HepG2 (cell line): ENCODE data around the gene SEBOX. TPM values are rescaled to one million over a fixed set of nuclear protein-coding genes. Genes with fewer than 3 reads are reported as not detected.
A peak's percentile ranks its signal among the peaks of the same experiment; 100 is the strongest.

Experiments used
- ADNP ChIP-seq: sonication (generic); formaldehyde crosslinking; IDR thresholded peaks from 2 replicates; pipeline ENCODE4 v1.4.0; 2020; ENCODE audit warnings: missing genetic modification reagents
- CCDC6 ChIP-seq: sonication (generic); formaldehyde crosslinking; IDR thresholded peaks from 2 replicates; pipeline ENCODE4 v1.8.1; 2022; ENCODE audit warnings: mild to moderate bottlenecking, missing genetic modification reagents, moderate library complexity
- CREM ChIP-seq, 2 experiments: sonication (generic) in 1 of 2; formaldehyde crosslinking in 1 of 2; IDR thresholded peaks; 2 replicates each; pipeline versions ENCODE4 v1.4.0 to v1.6.1; 2016 to 2020; ENCODE audit warnings: antibody characterized with exemption in 1 of 2, mild to moderate bottlenecking in 1 of 2, missing genetic modification reagents in 1 of 2
- ERF ChIP-seq: IDR thresholded peaks from 2 replicates; pipeline ENCODE4 v1.6.1; 2018; ENCODE audit warnings: missing biosample characterization, missing genetic modification reagents
- FOXA3 ChIP-seq: IDR thresholded peaks from 2 replicates; pipeline ENCODE4 v1.6.1; 2016; ENCODE audit warnings: missing genetic modification reagents, missing compliant biosample characterization
- GATA4 ChIP-seq: sonication (generic); IDR thresholded peaks from 2 replicates; pipeline ENCODE4 v1.6.1; 2016; ENCODE audit warnings: antibody characterized with exemption, low read depth, borderline replicate concordance
- HDAC2 ChIP-seq: sonication (generic); formaldehyde crosslinking; IDR thresholded peaks from 2 replicates; pipeline ENCODE4 v1.4.0; 2020; ENCODE audit warnings: missing genetic modification reagents
- HOXA9 ChIP-seq: sonication (generic); formaldehyde crosslinking; IDR thresholded peaks from 2 replicates; pipeline ENCODE4 v1.8.1; 2022; ENCODE audit warnings: missing genetic modification reagents, mild to moderate bottlenecking, moderate library complexity, borderline replicate concordance
- SAFB2 ChIP-seq: sonication (generic); formaldehyde crosslinking; IDR thresholded peaks from 2 replicates; pipeline ENCODE4 v1.5.1; 2020; ENCODE audit warnings: missing genetic modification reagents, low read depth, mild to moderate bottlenecking, borderline replicate concordance
- SNRNP70 ChIP-seq: fragments of 200-400 bp; formaldehyde crosslinking; IDR thresholded peaks from 2 replicates; pipeline ENCODE4 v1.6.1; 2017; ENCODE audit warnings: mild to moderate bottlenecking, low read depth, low read length, moderate library complexity
- SRY ChIP-seq: sonication (generic); formaldehyde crosslinking; IDR thresholded peaks from 2 replicates; pipeline ENCODE4 v1.8.0; 2022; ENCODE audit warnings: mild to moderate bottlenecking, missing genetic modification reagents
- TOE1 ChIP-seq: sonication (generic); formaldehyde crosslinking; IDR thresholded peaks from 2 replicates; pipeline ENCODE4 v1.4.0; 2020; ENCODE audit warnings: mild to moderate bottlenecking, missing genetic modification reagents
- ZNF205 ChIP-seq: IDR thresholded peaks from 2 replicates; pipeline ENCODE4 v1.6.1; 2018; ENCODE audit warnings: missing biosample characterization, missing genetic modification reagents
- ZNF230 ChIP-seq: sonication (generic); formaldehyde crosslinking; IDR thresholded peaks from 2 replicates; pipeline ENCODE4 v1.4.0; 2020; ENCODE audit warnings: mild to moderate bottlenecking, missing genetic modification reagents
- ZNF543 ChIP-seq: sonication (generic); formaldehyde crosslinking; IDR thresholded peaks from 2 replicates; pipeline ENCODE4 v1.4.0; 2020; ENCODE audit warnings: mild to moderate bottlenecking, missing genetic modification reagents
- ZNF547 ChIP-seq: sonication (generic); formaldehyde crosslinking; IDR thresholded peaks from 2 replicates; pipeline ENCODE4 v1.5.1; 2020; ENCODE audit warnings: mild to moderate bottlenecking, missing genetic modification reagents
- polyA plus RNA-seq, 8 experiments: library from polyadenylated mRNA; depleted of rRNA in 3 of 8; stranded (reverse) in 7 of 8; unstranded in 1 of 8; fragments of >200 nt; fragmentation: Illumina TruSeq in 4 of 8; extraction: Trizol in 4 of 8; gene quantifications; 2 replicates each; pipeline versions ENCODE4 v1.2.1 to v1.2.3, GENCODE V29; 2011 to 2016; ENCODE audit warnings: low read depth in 4 of 8, missing spikeins in 1 of 8, mixed read lengths in 1 of 8; ENCODE audit not compliant: insufficient read depth in 1 of 8
- total RNA-seq, 5 experiments: library from RNA; depleted of rRNA; stranded (reverse); fragments of >200 nt; fragmentation: Illumina TruSeq; extraction: Trizol; gene quantifications; 2 replicates each; pipeline ENCODE4 v1.2.3, GENCODE V29; 2016; ENCODE audit warnings: low read depth in 1 of 5
- TF ChIP-seq, protein P1 (sequence below): IDR thresholded peaks from 2 replicates; pipeline ENCODE4 v1.6.1; 2016; ENCODE audit warnings: mild to moderate bottlenecking, missing biosample characterization, missing genetic modification reagents
- TF ChIP-seq, protein P2 (sequence below): sonication (generic); formaldehyde crosslinking; IDR thresholded peaks from 2 replicates; pipeline ENCODE4 v1.8.1; 2023; ENCODE audit warnings: mild to moderate bottlenecking, missing genetic modification reagents
- TF ChIP-seq, protein P3 (sequence below): sonication (generic); formaldehyde crosslinking; IDR thresholded peaks from 2 replicates; pipeline ENCODE4 v1.4.0; 2020; ENCODE audit warnings: mild to moderate bottlenecking, missing genetic modification reagents

SEBOX gene
- total and polyA plus RNA-seq, 2 of the 13 experiments (the other 11 are each of a cell fraction or from before 2014, with no cell fraction given), result not detected

- TF ChIP-seq HOXA9 (CRISPR knock-in tag), result 0 out of 2 replicates have a peak, but pooled peaks have one; percentile 19
- peak; percentile 93 for TF ChIP-seq SRY (CRISPR knock-in tag)
- TF ChIP-seq ZNF547 (CRISPR knock-in tag), result peak; percentile 31; the same call in 1 of the 2 replicates
- TF ChIP-seq TOE1 (CRISPR knock-in tag), result no peak
- TF ChIP-seq, protein P1, sequence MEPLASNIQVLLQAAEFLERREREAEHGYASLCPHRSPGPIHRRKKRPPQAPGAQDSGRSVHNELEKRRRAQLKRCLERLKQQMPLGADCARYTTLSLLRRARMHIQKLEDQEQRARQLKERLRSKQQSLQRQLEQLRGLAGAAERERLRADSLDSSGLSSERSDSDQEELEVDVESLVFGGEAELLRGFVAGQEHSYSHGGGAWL (CRISPR knock-in tag), result peak; percentile 87
- TF ChIP-seq ZNF543, result peak; percentile 83
- peak; percentile 67; the same call in 1 of the 2 replicates for TF ChIP-seq CCDC6 (CRISPR knock-in tag)
- TF ChIP-seq ADNP (CRISPR knock-in tag), result no peak
- TF ChIP-seq FOXA3 (CRISPR knock-in tag), result no peak; the same call in 1 of the 2 replicates
- no peak; the same call in 1 of the 2 replicates for TF ChIP-seq SAFB2 (CRISPR knock-in tag)
- TF ChIP-seq, protein P2, sequence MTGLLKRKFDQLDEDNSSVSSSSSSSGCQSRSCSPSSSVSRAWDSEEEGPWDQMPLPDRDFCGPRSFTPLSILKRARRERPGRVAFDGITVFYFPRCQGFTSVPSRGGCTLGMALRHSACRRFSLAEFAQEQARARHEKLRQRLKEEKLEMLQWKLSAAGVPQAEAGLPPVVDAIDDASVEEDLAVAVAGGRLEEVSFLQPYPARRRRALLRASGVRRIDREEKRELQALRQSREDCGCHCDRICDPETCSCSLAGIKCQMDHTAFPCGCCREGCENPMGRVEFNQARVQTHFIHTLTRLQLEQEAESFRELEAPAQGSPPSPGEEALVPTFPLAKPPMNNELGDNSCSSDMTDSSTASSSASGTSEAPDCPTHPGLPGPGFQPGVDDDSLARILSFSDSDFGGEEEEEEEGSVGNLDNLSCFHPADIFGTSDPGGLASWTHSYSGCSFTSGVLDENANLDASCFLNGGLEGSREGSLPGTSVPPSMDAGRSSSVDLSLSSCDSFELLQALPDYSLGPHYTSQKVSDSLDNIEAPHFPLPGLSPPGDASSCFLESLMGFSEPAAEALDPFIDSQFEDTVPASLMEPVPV (CRISPR knock-in tag), result peak; percentile 91; the same call in 1 of the 2 replicates
- TF ChIP-seq, protein P3, sequence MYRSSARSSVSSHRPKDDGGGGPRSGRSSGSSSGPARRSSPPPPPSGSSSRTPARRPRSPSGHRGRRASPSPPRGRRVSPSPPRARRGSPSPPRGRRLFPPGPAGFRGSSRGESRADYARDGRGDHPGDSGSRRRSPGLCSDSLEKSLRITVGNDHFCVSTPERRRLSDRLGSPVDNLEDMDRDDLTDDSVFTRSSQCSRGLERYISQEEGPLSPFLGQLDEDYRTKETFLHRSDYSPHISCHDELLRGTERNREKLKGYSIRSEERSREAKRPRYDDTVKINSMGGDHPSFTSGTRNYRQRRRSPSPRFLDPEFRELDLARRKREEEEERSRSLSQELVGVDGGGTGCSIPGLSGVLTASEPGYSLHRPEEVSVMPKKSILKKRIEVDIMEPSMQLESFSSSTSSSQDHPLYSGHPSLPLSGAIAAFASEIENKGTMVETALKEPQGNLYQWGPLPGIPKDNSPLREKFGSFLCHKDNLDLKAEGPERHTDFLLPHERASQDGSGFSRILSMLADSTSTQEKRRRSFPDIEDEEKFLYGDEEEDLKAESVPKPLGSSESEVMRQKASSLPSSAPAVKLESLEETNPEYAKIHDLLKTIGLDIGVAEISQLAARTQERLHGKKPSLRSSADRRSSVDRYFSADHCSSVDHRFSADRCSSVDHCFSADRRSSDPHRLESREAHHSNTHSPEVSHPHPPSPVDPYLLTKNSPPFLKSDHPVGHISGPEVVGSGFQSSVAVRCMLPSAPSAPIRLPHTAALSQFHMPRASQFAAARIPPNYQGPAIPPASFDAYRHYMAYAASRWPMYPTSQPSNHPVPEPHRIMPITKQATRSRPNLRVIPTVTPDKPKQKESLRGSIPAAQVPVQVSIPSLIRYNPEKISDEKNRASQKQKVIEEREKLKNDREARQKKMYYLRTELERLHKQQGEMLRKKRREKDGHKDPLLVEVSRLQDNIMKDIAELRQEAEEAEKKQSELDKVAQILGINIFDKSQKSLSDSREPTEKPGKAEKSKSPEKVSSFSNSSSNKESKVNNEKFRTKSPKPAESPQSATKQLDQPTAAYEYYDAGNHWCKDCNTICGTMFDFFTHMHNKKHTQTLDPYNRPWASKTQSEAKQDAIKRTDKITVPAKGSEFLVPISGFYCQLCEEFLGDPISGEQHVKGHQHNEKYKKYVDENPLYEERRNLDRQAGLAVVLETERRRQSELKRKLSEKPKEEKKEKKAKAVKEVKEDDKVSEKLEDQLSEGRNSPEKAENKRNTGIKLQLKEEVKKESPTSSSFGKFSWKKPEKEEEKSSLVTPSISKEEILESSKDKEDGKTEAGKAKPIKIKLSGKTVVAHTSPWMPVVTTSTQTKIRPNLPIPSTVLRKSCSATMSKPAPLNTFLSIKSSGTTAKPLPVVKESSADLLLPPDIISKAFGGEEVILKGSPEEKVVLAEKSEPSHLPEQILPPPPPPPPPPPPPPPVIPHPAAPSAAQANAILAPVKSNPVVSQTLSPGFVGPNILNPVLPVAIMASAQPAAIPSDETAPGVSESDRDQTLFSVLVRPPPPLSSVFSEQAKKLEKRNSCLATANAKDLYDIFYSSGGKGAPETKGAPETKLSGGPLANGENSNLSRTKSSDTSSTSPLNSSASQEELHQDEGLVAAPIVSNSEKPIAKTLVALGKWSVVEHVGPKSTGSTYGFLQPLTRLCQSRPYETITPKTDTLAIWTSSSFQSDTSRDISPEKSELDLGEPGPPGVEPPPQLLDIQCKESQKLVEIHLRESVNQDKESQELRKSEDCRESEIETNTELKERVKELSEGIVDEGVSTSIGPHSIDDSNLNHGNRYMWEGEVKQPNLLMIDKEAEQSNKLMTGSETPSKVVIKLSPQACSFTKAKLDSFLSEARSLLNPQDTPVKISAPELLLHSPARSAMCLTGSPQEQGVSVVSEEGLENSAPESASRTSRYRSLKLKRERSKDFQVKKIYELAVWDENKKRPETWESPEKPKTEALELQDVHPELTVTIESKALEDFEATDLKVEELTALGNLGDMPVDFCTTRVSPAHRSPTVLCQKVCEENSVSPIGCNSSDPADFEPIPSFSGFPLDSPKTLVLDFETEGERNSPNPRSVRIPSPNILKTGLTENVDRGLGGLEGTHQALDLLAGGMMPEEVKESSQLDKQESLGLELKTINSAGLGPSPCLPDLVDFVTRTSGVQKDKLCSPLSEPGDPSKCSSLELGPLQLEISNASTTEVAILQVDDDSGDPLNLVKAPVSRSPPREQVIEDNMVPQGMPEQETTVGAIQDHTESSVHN (CRISPR knock-in tag), result 0 out of 2 replicates have a peak, but pooled peaks have one; percentile 69
- no peak for TF ChIP-seq SNRNP70
- no peak; the same call in 1 of the 2 replicates for TF ChIP-seq ZNF205
- TF ChIP-seq ERF (CRISPR knock-in tag), result peak; percentile 46; the same call in 1 of the 2 replicates
- TF ChIP-seq ZNF230, result peak; percentile 42; the same call in 1 of the 2 replicates
- TF ChIP-seq CREM (IDR thresholded peaks at IDR 0.05), result peak; percentile 88
- TF ChIP-seq CREM (CRISPR knock-in tag; IDR thresholded peaks at IDR 0.05), result no peak
- TF ChIP-seq HDAC2 (CRISPR knock-in tag), result peak; percentile 21; the same call in 1 of the 2 replicates
- TF ChIP-seq GATA4, result peak; percentile 75; the same call in 1 of the 2 replicates
Observed at GRCh38 chr17:28318759-28319597, 46.0 kb downstream of the SEBOX start, which contains the start of gene TMEM97 (continued).
